SU-DHL-6 (cell line): ENCODE results near the gene CPSF6.
A peak's percentile ranks its signal among the peaks of the same experiment; 100 is the strongest.

ENCODE experiments used
- EZH2phosphoT487 ChIP-seq: fragments of 200-600 bp; sonication (generic), shearing (Covaris generic); conservative IDR thresholded peaks from 2 replicates; pipeline ENCODE4 v1.6.1; 2018; ENCODE audit warnings: mild to moderate bottlenecking, antibody characterized with exemption, low read length, moderate library complexity, mixed read lengths
- TF ChIP-seq, protein P1 (sequence below): fragments of 200-600 bp; sonication (generic); IDR thresholded peaks from one replicate; pipeline ENCODE4 v1.5.1; 2017; ENCODE audit warnings: antibody characterized with exemption, mild to moderate bottlenecking, low read length, moderate library complexity; ENCODE audit not compliant: insufficient read depth, poor library complexity, severe bottlenecking

DNA sequence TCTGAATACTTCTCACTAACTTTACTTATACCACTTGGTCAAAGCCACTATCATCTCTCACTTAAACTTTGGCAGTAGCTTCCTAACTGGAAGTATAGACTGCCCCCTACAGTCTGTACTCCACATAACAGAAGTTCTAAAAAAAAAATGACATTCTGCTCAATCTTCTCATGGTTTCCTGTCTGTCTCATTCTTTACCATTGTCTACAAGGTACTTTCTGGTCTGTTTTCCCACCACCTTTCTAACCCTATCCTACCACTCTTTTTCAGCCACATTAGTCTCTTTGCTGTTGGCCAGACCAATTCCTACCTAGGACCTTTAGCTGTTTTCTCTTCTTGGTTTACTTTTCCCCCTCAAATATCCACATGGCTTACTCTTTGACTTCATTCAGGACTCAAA lies 14.7 kb downstream of the CPSF6 start:
- no peak for TF ChIP-seq EZH2phosphoT487
- TF ChIP-seq, protein P1, sequence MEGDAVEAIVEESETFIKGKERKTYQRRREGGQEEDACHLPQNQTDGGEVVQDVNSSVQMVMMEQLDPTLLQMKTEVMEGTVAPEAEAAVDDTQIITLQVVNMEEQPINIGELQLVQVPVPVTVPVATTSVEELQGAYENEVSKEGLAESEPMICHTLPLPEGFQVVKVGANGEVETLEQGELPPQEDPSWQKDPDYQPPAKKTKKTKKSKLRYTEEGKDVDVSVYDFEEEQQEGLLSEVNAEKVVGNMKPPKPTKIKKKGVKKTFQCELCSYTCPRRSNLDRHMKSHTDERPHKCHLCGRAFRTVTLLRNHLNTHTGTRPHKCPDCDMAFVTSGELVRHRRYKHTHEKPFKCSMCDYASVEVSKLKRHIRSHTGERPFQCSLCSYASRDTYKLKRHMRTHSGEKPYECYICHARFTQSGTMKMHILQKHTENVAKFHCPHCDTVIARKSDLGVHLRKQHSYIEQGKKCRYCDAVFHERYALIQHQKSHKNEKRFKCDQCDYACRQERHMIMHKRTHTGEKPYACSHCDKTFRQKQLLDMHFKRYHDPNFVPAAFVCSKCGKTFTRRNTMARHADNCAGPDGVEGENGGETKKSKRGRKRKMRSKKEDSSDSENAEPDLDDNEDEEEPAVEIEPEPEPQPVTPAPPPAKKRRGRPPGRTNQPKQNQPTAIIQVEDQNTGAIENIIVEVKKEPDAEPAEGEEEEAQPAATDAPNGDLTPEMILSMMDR: peak; percentile 57
